ENCODE measurements around the gene MAP3K5.
A peak's percentile ranks its signal among the peaks of the same experiment; 100 is the strongest.
"Not testable (repeated sequence)": the region's sequence is repeated elsewhere in the genome, so short reads cannot be mapped to it uniquely, and the experiment has no call there.

The MAP3K5 gene

GRCh38 chr6:136609873-136610706 is 182.2 kb downstream of the MAP3K5 start:
- no peak for DNase-seq (ENCODE audit: low read depth in 2 of 2)

- no peak for DNase-seq (ENCODE audit: low read depth in 2 of 2)
Observed at GRCh38 chr6:136608991-136609390, 183.3 kb downstream of the MAP3K5 start.

GRCh38 chr6:136607932-136608772 is 184.1 kb downstream of the MAP3K5 start:
- DNase-seq (ENCODE audit: low read depth in 2 of 2), result peak; percentile 60 to 78

GRCh38 chr6:136607204-136607931 is 184.9 kb downstream of the MAP3K5 start:
- DNase-seq (ENCODE audit: low read depth in 2 of 2), result no peak

DNA sequence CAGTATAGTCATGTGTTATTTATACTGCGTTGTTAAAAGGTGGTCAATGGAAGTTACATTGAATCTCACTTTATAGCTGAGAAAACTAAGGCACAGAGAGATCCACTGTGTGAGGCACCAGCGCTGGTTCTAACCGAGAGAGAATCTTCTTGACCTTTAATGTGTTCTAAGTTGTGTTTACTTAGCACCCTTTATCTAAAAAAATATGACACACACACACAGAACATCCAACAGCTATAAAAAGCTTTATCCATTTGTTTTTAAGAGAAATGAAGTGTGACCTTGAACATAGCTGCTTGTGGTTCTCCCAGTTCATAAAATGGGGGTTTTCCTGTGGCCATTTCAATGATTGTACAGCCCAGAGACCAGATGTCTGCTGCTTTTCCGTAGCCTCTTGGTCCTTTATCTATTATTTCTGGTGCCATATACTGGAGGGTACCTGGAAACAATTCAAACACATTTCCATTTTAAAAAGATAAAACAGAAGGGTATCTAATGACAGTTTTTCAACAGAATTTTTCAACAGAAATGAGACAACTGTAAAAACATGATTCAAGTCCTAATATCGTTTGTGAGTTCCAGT is 187.3 kb downstream of the MAP3K5 start:
- DNase-seq (ENCODE audit: low read depth in 2 of 2), result no peak

DNA sequence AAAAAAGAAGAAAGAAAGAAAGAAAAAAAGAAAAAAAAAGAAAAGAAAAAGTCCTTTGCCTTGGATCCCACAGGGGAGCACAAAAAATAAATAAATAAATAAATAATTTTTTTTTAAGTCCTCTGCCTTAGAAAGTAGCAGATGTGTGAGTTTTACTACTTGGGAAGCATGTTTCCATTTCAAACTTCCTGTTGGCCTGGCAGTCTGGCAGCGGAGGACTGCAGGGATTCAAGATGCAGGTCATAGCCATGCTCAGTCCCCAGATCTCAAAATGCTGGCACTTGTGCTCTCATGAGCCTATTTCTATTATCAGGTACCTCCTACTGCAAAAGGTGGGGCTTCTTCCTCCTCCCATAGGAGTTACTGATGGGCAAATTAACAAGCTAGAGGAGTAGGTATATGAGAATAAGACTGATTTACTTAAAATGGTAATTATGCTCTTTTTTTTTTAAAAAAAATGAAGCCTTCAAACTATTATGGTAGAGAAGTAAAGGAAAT is 187.9 kb downstream of the MAP3K5 start:
- no peak for DNase-seq (ENCODE audit: low read depth in 2 of 2)

GRCh38 chr6:136600818-136601217 is 191.5 kb downstream of the MAP3K5 start:
- no peak for DNase-seq (ENCODE audit: low read depth in 2 of 2)

DNA sequence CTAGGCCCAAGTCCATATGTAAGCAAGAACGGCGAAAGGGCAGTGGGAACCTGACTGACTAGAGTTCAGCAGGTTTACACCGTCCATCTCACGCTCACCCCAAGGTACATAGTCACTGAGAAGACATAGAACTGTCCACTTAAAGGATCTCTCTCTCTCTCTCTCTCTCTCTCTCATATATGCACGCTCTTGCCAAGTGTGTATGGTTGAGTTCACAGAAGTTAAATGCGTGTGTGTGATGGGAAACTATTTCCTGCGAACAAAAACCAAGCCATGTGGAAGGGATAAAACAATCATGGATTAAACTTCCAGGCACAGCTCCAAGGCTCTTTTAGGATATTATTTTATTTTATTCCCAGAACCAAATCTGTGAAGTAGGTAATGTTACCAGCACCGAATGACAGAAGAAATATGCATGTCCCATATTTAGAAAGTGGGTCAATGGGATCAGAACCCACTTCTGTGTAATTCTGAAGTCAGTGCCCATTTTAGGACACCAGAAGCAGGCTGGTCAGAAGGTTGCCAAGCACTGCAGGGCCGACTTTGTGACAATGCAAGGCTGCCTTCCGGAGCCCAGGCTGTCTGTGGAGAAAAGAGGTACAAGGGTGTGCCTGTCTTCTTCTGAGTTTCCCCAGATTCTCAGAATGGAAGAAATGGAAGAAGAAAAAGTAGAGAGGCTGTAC is 192.8 kb downstream of the MAP3K5 start:
- DNase-seq (ENCODE audit: low read depth in 2 of 2), result no peak

DNA sequence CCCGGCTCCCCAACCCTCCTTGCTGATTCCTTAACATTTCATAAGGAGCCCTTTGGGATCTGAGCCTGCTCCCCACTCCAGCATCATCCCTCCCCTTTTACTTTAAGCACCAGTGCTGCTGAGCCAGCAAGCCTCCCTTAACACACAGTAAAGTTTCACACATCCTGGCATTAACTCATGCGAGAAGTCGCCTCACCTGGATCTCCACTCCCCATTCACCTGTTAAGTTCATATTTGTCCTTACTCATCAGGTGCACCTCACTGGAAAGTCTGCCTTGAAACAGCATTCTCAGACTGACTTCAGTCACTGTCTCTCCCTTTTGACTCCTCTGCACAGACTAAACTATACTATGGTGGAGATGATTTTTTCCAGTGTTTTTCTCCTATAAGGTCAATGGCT is 194.2 kb downstream of the MAP3K5 start:
- no peak for DNase-seq (ENCODE audit: low read depth in 2 of 2)

- DNase-seq (ENCODE audit: low read depth in 2 of 2), result no peak
Observed at GRCh38 chr6:136594671-136595070, 197.6 kb downstream of the MAP3K5 start.

DNA sequence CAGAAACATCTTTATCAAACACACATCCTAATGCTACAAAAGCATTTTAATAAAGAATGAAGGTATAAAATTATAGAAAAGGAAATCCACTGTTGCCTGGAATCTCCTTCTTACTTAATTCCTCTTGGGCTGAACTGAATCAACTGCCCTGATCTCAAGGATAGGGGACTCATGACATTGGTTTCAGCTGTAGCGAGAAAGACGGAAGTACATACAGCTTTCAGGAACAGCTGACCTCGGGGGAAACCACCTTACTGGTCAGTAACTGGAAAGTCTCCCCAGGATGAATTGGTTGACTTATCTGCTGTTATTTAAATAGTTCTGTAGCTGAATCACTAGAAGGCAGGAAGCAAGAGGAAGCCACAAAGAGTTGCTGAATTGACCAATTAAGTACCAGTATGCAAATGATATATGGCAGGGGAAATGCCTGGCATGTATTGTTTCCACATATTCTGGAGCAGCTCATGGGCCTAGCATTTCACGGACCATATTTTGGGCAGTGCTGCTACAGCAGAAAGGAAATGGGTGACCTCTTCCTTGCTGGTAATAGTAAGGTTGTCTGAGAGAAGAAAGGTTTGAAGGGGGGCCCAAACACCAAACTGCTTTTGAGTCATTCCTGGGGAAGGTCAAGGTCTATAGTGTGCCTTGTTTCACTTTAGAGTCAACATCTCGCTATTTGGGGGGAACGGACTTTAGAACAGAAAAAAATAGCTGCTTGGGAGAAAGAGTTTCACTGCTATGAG is 198.4 kb downstream of the MAP3K5 start:
- DNase-seq (ENCODE audit: low read depth in 2 of 2), result peak; percentile 4 to 16

- DNase-seq (ENCODE audit: low read depth in 2 of 2), result no peak
Observed at GRCh38 chr6:136592930-136593673, 199.2 kb downstream of the MAP3K5 start.

DNA sequence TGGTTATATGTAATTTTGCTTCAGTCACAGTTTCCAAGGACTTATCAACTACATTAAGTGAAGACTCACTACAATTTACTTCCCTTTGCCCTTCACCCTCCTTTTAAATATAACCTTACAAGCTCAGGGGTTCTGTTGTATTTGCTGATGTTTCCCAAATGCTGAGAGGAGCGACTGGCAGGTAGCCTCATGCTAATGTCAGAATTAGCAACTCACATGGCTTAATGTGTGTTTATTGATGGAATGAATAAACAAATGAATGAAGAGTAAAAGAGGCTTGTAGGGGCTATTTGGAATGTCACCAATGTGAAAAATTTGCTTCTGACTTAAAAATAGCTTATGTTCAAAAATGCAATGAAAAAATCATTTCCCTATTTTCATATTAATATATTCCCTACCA is 200.7 kb downstream of the MAP3K5 start:
- DNase-seq (ENCODE audit: low read depth in 2 of 2), result no peak

DNA sequence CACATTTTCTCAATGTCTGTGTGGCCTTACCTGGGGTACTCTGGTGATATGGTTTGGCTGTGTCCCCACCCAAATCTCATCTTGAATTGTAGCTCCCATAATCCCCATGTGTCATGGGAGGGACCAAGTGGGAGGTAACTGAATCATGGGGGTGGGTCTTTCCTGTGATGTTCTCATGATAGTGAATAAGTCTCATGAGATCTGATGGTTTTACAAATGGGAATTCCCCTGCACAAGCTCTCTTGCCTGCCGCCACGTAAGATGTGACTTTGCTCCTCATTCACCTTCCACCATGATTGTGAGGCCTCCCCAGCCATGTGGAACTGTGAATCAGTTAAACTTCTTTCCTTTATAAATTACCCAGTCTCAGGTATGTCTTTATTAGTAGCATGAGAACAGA is 201.4 kb downstream of the MAP3K5 start:
- DNase-seq (ENCODE audit: low read depth in 2 of 2), result not testable (repeated sequence)

DNA sequence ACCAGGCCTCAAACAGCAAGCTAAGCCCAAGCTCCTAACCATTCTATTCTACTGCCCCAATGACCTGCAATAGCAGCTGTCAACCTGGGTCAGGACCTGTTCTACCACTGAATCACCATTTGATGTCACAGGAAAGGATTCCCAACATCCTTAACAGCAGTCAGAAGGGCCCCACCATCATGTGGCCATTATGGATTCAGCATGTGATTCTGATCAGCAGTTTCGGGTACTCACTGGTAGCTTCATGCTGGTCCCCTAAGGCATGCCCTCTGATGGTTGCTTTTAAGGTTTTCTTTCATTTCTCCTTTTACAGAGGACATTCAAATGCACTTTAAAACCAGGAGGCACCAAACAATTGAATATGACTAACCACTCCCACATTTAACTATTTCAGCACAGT is 204.8 kb downstream of the MAP3K5 start:
- DNase-seq (ENCODE audit: low read depth in 2 of 2), result no peak

GRCh38 chr6:136586295-136586694 is 206.0 kb downstream of the MAP3K5 start:
- DNase-seq (ENCODE audit: low read depth in 2 of 2), result no peak

GRCh38 chr6:136585523-136585922 is 206.8 kb downstream of the MAP3K5 start:
- not testable (repeated sequence) for DNase-seq (ENCODE audit: low read depth in 2 of 2)

DNA sequence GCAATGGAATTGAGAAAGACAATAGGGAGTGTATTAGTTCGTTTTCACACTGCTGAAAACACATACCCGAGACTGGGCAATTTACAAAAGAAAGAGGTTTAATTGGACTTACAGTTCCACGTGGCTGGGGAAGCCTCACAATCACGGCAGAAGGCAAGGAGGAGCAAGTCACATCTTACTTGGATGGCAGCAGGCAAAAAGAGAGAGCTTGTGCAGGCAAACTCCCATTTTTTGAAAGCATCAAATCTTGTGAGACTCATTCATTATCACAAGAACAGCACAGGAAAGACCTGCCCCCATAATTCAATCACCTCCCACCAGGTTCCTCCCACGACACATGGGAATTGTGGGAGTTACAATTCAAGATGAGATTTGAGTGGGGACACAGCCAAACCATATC is 208.0 kb downstream of the MAP3K5 start:
- not testable (repeated sequence) for DNase-seq (ENCODE audit: low read depth in 2 of 2)

GRCh38 chr6:136582711-136583471 is 209.4 kb downstream of the MAP3K5 start:
- no peak for DNase-seq (ENCODE audit: low read depth in 2 of 2)
